ENCODE measurements around the gene ERAS.

DNA sequence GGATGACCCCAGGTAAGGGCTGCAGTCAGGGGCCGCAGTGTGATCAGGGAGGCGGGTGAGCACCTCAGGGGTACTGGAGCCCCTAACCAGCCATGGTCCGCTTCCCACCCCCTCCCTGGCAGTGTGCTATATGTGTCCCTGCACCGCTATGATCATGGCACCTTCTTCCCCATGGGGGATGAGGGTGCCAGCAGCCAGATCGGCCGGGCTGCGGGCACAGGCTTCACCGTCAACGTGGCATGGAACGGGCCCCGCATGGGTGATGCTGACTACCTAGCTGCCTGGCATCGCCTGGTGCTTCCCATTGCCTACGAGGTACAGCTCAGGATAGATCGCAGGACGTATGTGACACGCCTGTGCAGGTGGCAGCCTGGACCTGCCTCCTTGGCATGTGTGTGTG, 8.2 kb upstream of the ERAS start:
- TF ChIP-seq, protein P1, sequence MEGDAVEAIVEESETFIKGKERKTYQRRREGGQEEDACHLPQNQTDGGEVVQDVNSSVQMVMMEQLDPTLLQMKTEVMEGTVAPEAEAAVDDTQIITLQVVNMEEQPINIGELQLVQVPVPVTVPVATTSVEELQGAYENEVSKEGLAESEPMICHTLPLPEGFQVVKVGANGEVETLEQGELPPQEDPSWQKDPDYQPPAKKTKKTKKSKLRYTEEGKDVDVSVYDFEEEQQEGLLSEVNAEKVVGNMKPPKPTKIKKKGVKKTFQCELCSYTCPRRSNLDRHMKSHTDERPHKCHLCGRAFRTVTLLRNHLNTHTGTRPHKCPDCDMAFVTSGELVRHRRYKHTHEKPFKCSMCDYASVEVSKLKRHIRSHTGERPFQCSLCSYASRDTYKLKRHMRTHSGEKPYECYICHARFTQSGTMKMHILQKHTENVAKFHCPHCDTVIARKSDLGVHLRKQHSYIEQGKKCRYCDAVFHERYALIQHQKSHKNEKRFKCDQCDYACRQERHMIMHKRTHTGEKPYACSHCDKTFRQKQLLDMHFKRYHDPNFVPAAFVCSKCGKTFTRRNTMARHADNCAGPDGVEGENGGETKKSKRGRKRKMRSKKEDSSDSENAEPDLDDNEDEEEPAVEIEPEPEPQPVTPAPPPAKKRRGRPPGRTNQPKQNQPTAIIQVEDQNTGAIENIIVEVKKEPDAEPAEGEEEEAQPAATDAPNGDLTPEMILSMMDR (conservative IDR thresholded peaks at IDR 0.05; ENCODE audit: low read length): no peak
- no peak for TF ChIP-seq EZH2phosphoT487 (IDR thresholded peaks at IDR 0.05; ENCODE audit: borderline replicate concordance)

All from Loucy (cell line).